ENCODE measurements around the gene ELK1.

ELK1 gene

DNA sequence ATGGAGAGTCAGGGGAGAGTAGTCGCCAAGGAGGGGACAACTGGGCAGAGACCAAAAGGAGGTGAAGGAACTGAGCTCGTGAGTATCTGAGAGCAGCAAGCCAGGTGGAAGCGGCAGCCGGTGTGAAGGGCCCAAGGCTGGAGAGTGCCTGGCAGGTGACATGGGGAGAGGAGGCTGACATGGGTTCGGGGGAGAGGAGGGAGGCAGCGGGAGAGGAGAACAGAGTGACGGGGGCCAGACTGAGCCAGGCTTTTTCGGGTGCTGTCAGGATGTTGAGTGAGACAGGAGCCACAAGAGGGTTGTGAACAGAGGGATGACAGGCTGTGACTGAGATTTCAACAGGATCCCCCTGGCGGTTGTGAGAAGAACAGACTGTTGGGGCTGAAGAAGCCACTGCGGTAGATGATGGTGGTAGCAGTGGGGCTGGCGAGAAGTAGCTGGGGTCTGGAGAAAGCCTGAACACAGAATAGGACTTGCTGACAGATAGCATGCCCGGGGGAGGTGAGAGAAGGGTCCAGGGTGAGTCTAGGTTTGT lies 5.7 kb downstream of the ELK1 start:
- no peak for DNase-seq

GRCh38 chrX:47643926-47644325 lies 6.4 kb downstream of the ELK1 start:
- no peak for DNase-seq

GRCh38 chrX:47638816-47639215 lies 11.5 kb downstream of the ELK1 start:
- DNase-seq, result no peak

- peak; percentile 42 for DNase-seq
Observed at GRCh38 chrX:47637546-47638195, 12.7 kb downstream of the ELK1 start.

GRCh38 chrX:47634871-47635575 lies 15.3 kb downstream of the ELK1 start:
- peak; percentile 27 for DNase-seq

- DNase-seq, result no peak
Observed at GRCh38 chrX:47633689-47634590, 16.4 kb downstream of the ELK1 start.

DNA sequence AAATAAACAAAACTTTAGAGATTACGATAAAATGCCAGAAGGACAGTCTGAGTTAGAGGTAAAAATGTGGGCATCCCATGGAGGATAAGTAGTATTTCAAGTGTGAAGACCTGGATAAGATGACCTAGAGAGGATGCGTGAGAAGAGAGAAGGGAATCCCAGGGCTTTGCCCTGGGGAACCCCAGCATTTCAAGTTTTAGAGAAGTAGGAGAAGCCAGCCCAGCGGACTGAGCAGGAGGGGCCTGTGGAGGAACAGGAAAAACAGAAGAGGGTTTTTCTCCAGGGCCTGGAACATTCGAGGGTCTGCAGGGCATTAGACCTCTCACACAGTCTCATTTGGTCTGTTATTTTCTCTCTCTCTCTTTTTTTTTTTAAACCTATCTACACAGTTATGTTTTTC lies 17.7 kb downstream of the ELK1 start:
- no peak for DNase-seq

GRCh38 chrX:47631676-47632075 lies 18.7 kb downstream of the ELK1 start:
- DNase-seq, result no peak

DNA sequence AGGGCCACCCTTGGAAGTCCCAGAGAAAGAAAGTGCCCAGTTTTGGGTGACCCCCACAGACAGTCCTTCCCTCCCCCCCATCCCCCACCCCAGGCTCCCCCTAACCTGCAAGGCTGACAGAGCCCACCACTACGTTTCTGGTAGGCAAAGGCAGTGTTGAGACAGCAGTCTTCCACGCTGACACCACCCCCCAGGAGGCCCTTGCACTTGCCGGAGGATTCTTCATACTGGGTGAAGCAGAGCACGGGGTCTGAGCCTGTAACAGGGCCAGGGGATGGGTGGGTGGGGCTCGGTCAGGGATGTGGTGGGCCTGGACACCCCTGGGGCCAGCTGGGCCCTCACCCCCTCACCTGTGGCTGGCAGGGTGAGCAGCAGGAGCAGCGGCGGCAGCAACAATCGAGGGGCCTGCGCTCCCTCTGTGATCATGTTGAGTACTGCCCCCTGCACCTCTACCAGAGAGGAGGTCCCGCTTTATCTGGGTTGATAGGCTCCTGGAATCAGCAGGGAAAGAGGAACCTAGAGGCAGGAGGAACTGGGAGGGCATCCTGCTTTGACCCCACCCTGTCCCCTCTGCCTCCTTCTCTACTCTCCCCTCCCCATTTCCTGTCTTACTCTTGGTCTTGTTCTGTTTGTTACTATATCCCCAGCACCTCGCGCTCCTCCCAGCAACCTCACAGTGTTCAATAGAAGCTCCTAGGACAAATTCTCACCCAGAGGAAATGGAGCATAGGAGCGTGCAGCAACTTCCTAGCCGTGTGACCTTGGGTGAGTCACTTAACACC lies 20.8 kb downstream of the ELK1 start, which contains the start of gene CFP:
Gene CFP (minus strand): TSS at position 512 of the 782 bp plus-strand sequence. CDS start 86 bp downstream, at position 426.
- DNase-seq, result no peak

- DNase-seq, result no peak
Observed at GRCh38 chrX:47628982-47629381, 21.4 kb downstream of the ELK1 start.

DNA sequence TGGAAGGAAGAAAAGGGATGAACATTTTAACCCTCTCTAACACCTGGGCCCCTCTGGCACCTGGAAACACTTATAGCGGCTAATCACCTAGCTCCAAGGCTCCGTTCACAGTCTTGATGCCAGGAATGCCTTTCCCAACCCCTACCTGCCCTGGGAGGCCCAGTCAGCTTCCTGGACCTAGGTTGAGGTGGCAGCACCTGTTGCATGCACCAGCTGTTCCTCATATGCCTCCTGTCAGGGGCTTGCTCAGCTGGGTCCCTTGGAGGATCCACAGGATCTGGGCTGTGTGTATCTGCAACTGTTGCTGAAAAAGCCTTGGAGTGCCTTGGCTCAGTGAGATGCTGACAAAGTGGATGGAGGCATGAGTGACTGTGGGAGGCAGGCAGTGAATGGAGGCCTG lies 25.0 kb downstream of the ELK1 start:
- no peak for DNase-seq

GRCh38 chrX:47623540-47624027 lies 26.8 kb downstream of the ELK1 start:
- peak; percentile 49 for DNase-seq

DNA sequence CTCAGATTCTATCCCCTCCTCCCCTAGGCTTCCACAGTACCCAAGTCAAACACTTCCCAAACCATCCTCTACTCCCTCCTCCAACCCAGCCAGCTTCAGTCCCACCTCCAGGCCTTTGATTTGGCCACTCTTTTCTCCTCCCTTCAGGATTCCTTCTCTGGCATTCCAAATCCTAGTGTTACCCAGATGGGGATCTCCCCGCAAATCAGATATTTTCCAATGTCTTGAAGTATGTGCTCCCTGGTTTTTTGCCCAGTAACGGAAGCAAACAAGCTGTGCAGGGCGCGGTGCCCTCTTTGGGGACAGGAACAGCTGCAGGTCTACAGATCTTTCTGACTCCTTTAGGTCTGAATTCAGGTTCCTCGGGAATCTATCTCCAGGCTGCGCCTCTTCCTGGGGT lies 28.5 kb downstream of the ELK1 start:
- DNase-seq, result no peak

GRCh38 chrX:47620303-47620685 lies 30.1 kb downstream of the ELK1 start:
- DNase-seq, result no peak

DNA sequence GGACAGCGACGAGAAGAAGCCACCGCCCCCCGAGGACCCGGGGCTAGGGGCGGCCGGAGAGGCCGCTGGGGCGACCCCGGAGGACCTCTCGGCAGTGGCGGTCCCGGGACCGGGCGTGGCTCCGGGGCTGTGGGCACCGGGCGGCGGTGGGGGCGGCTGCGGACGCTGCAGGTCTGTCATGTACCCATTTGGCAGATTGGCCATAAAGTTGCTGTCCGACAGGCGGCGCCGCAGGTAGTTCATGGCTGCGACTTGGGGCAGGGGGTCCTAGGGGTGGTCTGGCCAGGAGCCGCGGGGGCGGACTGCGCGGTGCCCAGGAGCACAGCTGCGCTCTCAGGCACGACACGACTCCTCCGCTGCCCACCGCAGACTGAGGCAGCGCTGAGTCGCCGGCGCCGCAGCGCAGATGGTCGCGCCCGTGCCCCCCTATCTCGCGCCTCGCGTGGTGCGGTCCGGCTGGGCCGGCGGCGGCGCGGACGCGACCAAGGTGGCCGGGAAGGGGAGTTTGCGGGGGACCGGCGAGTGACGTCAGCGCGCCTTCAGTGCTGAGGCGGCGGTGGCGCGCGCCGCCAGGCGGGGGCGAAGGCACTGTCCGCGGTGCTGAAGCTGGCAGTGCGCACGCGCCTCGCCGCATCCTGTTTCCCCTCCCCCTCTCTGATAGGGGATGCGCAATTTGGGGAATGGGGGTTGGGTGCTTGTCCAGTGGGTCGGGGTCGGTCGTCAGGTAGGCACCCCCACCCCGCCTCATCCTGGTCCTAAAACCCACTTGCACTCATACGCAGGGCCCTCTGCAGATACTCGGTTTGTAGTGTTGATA lies 30.7 kb downstream of the ELK1 start, which contains the start of gene SYN1:
Gene SYN1 (minus strand): TSS at position 372 of the 817 bp plus-strand sequence. CDS start 129 bp downstream, at position 243.
- DNase-seq, result peak; percentile 80

- no peak for DNase-seq
Observed at GRCh38 chrX:47618923-47619485, 31.4 kb downstream of the ELK1 start.

DNA sequence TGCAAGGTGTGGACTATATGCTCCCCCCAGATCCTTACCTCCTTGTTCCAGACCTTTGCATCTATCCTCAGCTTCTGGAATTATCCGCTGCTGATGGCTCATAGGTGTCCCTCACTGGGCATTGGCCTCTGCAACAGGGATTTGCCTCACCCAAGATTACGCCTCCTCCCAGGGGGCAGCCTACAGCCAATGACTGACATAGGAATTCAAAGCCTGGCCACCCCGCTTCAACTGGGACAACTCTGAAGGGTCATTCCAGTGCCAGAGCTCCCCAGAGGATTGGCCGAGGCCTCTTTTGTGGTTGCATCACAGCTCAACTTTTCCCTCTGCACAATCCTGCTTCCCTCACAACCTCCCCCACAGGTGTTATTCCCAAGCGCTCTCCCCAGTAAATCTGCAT lies 35.7 kb downstream of the ELK1 start:
- no peak for DNase-seq

GRCh38 chrX:47613082-47613481 lies 37.3 kb downstream of the ELK1 start:
- DNase-seq, result no peak

- no peak for DNase-seq
Observed at GRCh38 chrX:47612418-47612817, 37.9 kb downstream of the ELK1 start.

- DNase-seq, result no peak
Observed at GRCh38 chrX:47611926-47612325, 38.4 kb downstream of the ELK1 start.

- DNase-seq, result no peak
Observed at GRCh38 chrX:47611489-47611888, 38.9 kb downstream of the ELK1 start.
